Measurements from ENCODE around the gene RPL22L1. TPM values are rescaled to one million over a fixed set of nuclear protein-coding genes. Genes with fewer than 3 reads are reported as not detected.

The RPL22L1 gene
- total RNA-seq, 2 experiments from 2014 or later, result 51.7 to 58.9 TPM

DNA sequence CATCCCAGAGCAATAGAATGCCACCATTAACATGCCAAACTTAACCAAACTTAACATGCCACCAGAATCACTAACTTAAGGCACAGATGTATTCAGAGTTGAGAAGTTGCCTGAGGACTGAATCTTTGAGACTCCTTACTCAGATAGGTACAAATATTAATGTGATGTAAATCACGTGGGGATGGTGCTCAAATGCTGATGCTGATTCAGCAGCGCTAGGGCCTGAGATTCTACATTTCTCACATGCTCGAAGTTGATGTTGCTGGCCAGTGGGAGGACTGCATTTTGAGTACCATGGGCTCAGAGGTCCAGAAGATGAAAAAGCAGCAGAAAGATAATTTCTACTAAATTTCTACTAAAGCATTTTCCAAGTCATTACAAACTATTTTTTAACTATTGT lies 54.1 kb downstream of the RPL22L1 start:
- Histone ChIP-seq H2AFZ (ENCODE audit: low read length) (no peak overlapping the region), H3K9me3 (ENCODE audit: low read length) (no peaks in the 10 kb centered on the region), H3K27ac (ENCODE audit: low read depth, low read length, poor library complexity, severe bottlenecking) (no peak overlapping the region), H3K9me2 (ENCODE audit: insufficient read depth, low read length) (no peaks in the 10 kb centered on the region), H3K4me3 (ENCODE audit: low read depth, low read length, poor library complexity, severe bottlenecking) (no peak overlapping the region), H3K4me2 (ENCODE audit: low read length) (no peak overlapping the region), H3K36me3 (ENCODE audit: insufficient read depth, low read length) (no peaks in the 10 kb centered on the region), H4K20me1 (ENCODE audit: insufficient read depth, low read length) (no peaks in the 10 kb centered on the region), H3K4me1 (ENCODE audit: insufficient read depth, low read length, poor library complexity, severe bottlenecking) (no peaks in the 10 kb centered on the region), H3K79me2 (ENCODE audit: insufficient read depth, low read depth, low read length) (no peaks in the 10 kb centered on the region)
- CTCF ChIA-PET (ENCODE audit: unreplicated experiment), result interaction anchor here (0.5 kb wide), 1 partner anchor 851 kb away, joined by 5 read pairs; no protein-coding TSS in a partner anchor
- POLR2A ChIA-PET, result no interaction called here
- intact Hi-C loops (cut with micrococcal nuclease; ENCODE audit: unreplicated experiment), result no loop called here
- no peak for DNase-seq (ENCODE audit: low spot score)
- no TSS peak for BruUV-seq (replicated peaks)
- TF ChIP-seq CTCF (conservative IDR thresholded peaks at IDR 0.05; ENCODE audit: low read length) (no peak), EZH2phosphoT487 (IDR thresholded peaks at IDR 0.05; ENCODE audit: borderline replicate concordance, low read depth, low read length) (no peak)

GRCh38 chr3:170815340-170815739 lies 54.7 kb downstream of the RPL22L1 start:
- Histone ChIP-seq H3K36me3 (ENCODE audit: insufficient read depth, low read length) (no peaks in the 10 kb centered on the region), H3K9me2 (ENCODE audit: insufficient read depth, low read length) (no peaks in the 10 kb centered on the region), H3K4me1 (ENCODE audit: insufficient read depth, low read length, poor library complexity, severe bottlenecking) (no peaks in the 10 kb centered on the region), H3K27ac (ENCODE audit: low read depth, low read length, poor library complexity, severe bottlenecking) (no peak overlapping the region), H4K20me1 (ENCODE audit: insufficient read depth, low read length) (no peaks in the 10 kb centered on the region), H3K9me3 (ENCODE audit: low read length) (no peaks in the 10 kb centered on the region), H3K79me2 (ENCODE audit: insufficient read depth, low read depth, low read length) (no peaks in the 10 kb centered on the region), H2AFZ (ENCODE audit: low read length) (no peak overlapping the region), H3K4me2 (ENCODE audit: low read length) (no peak overlapping the region), H3K4me3 (ENCODE audit: low read depth, low read length, poor library complexity, severe bottlenecking) (no peak overlapping the region)
- CTCF ChIA-PET (ENCODE audit: unreplicated experiment), result no interaction called here
- no peak for DNase-seq (ENCODE audit: low spot score)
- intact Hi-C loops (cut with micrococcal nuclease; ENCODE audit: unreplicated experiment), result no loop called here
- POLR2A ChIA-PET, result no interaction called here
- TF ChIP-seq CTCF (conservative IDR thresholded peaks at IDR 0.05; ENCODE audit: low read length) (no peak), EZH2phosphoT487 (IDR thresholded peaks at IDR 0.05; ENCODE audit: borderline replicate concordance, low read depth, low read length) (no peak)
- BruUV-seq (replicated peaks), result no TSS peak

Other genes with a start within 250 kb of the RPL22L1 start
- gene EIF5A2, start 38.4 kb upstream of the RPL22L1 start, total RNA-seq (2014; rRNA removed; shearing (Covaris generic)), result 3.1 and 9.8 TPM in 2 replicates
- 21.9 and 22.9 TPM in 2 replicates for gene EIF5A2, start 38.4 kb upstream of the RPL22L1 start, total RNA-seq (2022)
- not detected in 2 replicates for gene SLC2A2, start 156.5 kb upstream of the RPL22L1 start, total RNA-seq (2014; rRNA removed; shearing (Covaris generic))
- not detected in 2 replicates for gene SLC2A2, start 156.5 kb upstream of the RPL22L1 start, total RNA-seq (2022)